PC-3 (cell line): ENCODE measurements around the gene KANK3. TPM values are rescaled to one million over a fixed set of nuclear protein-coding genes. Genes with fewer than 3 reads are reported as not detected.
"Not testable (repeated sequence)": the region's sequence is repeated elsewhere in the genome, so short reads cannot be mapped to it uniquely, and the experiment has no call there.

ENCODE experiments used
- ATAC-seq: fragments of 200-7000 bp; cut with Tn5 transposase; 2 replicates; pipeline ENCODE4 v1.9.1; 2020; ENCODE audit warnings: mild to moderate bottlenecking, moderate library complexity
- BruUV-seq: library from RNA; stranded (reverse); fragments of 400-500 nt; replicated peaks from 2 replicates; lab custom pipeline; 2021; lab: Mats Ljungman, UMichigan
- CTCF ChIA-PET: fragments of 300-600 bp; sonication (Branson Sonifier 250); formaldehyde crosslinking; loops from one replicate; lab custom pipeline; 2022; ENCODE audit warnings: antibody characterized with exemption; lab: Charles Lee
- POLR2A ChIA-PET: fragments of 300-600 bp; sonication (Branson Sonifier 250); formaldehyde crosslinking; loops from one replicate; lab custom pipeline; 2022; ENCODE audit warnings: antibody characterized with exemption; ENCODE audit not compliant: unreplicated experiment; lab: Charles Lee
- DNase-seq: peaks from one replicate; pipeline ENCODE4 v3.0.0-alpha.2; 2015
- H2AFZ ChIP-seq: fragments of 300-600 bp; sonication (generic); 2 replicates; pipeline ENCODE4 v1.6.0; 2016; ENCODE audit warnings: antibody characterized with exemption, low read length
- H3F3A ChIP-seq: fragments of 300-600 bp; sonication (generic); one replicate; pipeline ENCODE4 v1.6.0; 2017; ENCODE audit warnings: antibody characterized with exemption, low read length, control low read depth, mild to moderate bottlenecking; ENCODE audit not compliant: unreplicated experiment
- H3K27ac ChIP-seq: fragments of 300-600 bp; sonication (generic); 2 replicates; pipeline ENCODE4 v1.5.1; 2016; ENCODE audit warnings: mild to moderate bottlenecking, low read length
- H3K27me3 ChIP-seq: fragments of 300-600 bp; sonication (generic); 2 replicates; pipeline ENCODE4 v1.6.1; 2016; ENCODE audit warnings: low read length, mixed read lengths
- H3K36me3 ChIP-seq: fragments of 300-600 bp; sonication (generic); 2 replicates; pipeline ENCODE4 v1.6.1; 2016; ENCODE audit warnings: low read depth, mixed run types, low read length, mixed read lengths
- H3K4me1 ChIP-seq: fragments of 300-600 bp; sonication (generic); 2 replicates; pipeline ENCODE4 v1.5.1; 2016; ENCODE audit warnings: low read length; ENCODE audit not compliant: insufficient read depth
- H3K4me2 ChIP-seq: fragments of 300-600 bp; sonication (generic); 2 replicates; pipeline ENCODE4 v1.6.0; 2016; ENCODE audit warnings: low read length
- H3K4me3 ChIP-seq: fragments of 300-600 bp; sonication (generic); 2 replicates; pipeline ENCODE4 v1.5.1; 2016; ENCODE audit warnings: mild to moderate bottlenecking, low read length, mixed read lengths
- H3K79me2 ChIP-seq: fragments of 300-600 bp; sonication (generic); 2 replicates; pipeline ENCODE4 v1.6.1; 2017; ENCODE audit warnings: low read length, mixed read lengths
- H3K9ac ChIP-seq: fragments of 300-600 bp; sonication (generic); 2 replicates; pipeline ENCODE4 v1.6.0; 2016; ENCODE audit warnings: mild to moderate bottlenecking, low read length
- H3K9me2 ChIP-seq: fragments of 300-600 bp; sonication (generic); replicated peaks from 2 replicates; pipeline ENCODE4 v1.6.1; 2016; ENCODE audit warnings: mixed run types, low read length, mixed read lengths
- H3K9me3 ChIP-seq: fragments of 300-600 bp; sonication (generic); 2 replicates; pipeline ENCODE4 v1.6.1; 2016; ENCODE audit warnings: low read length, mixed read lengths
- H4K20me1 ChIP-seq: fragments of 300-600 bp; sonication (generic); 2 replicates; pipeline ENCODE4 v1.6.1; 2016; ENCODE audit warnings: low read length, mixed read lengths
- EZH2 ChIP-seq: fragments of 300-600 bp; sonication (generic); IDR thresholded peaks from one replicate; pipeline ENCODE4 v1.6.1; 2017; ENCODE audit warnings: antibody characterized with exemption, mild to moderate bottlenecking, low read length; ENCODE audit not compliant: unreplicated experiment
- EZH2phosphoT487 ChIP-seq: fragments of 300-600 bp; sonication (generic); IDR thresholded peaks from 2 replicates; pipeline ENCODE4 v1.6.1; 2018; ENCODE audit warnings: mild to moderate bottlenecking, antibody characterized with exemption, low read length, borderline replicate concordance
- intact Hi-C: fragments of 100-400 bp; cut with micrococcal nuclease; formaldehyde crosslinking; loops from 2 replicates; pipeline ENCODE4 v1.9.0; 2023
- total RNA-seq: library from RNA; depleted of rRNA; stranded (reverse); fragments of >200 nt; gene quantifications from 2 replicates; pipeline ENCODE4 v1.2.3, GENCODE V29; 2014
- TF ChIP-seq, protein P1 (sequence below): fragments of 300-600 bp; sonication (generic); conservative IDR thresholded peaks from 2 replicates; pipeline ENCODE4 v1.5.1; 2017; ENCODE audit warnings: antibody characterized with exemption, low read depth, mild to moderate bottlenecking, low read length

KANK3 gene
- total RNA-seq, 1 experiment from 2014 or later = 0.87 TPM

DNA sequence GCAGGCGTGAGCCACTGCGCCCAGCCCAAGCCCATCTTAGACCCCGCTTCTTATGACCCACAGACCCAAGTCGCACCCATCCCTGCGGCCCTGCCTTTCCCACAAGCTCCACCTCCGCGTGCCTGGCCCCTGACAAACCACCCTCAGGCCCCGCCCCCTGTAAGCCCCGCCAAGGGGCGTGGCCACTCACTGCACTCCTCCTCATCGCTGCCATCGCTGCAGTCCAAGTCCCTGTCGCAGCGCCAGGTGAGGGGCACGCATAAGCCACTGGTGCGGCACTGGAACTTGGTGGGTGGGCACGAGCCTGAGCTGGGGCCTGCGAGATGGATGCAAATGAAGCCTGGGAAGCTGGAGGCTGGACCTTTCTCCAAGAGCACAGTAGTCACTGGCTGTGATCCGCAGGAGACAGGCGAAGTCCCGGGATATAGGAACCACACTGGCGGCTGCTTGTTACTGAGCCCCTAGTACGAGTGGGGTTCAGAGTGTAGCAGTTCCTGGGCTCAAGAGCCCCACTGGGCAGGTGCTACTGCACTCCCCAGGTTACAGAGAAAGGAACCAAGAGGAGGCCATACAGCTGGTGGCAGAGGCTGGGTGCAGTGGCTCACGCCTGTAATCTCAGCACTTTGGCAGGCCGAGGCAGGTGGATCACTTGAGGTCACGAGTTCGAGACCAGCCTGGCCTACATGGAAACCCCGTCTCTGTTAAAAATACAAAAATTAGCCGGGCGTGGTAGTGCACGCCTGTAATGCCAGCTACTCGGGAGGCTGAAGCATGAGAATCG, 38.0 kb downstream of the KANK3 start:
- DNase-seq = no peak
- no peaks in the 10 kb centered on the region for H3K9me3 ChIP-seq
- BruUV-seq = no TSS peak
- H3K36me3 ChIP-seq = peaks cover 16% of the 10 kb centered on the region
- no peaks in the 10 kb centered on the region for H4K20me1 ChIP-seq
- H3K4me2 ChIP-seq = no peak overlapping the region
- CTCF ChIA-PET = no interaction called here
- no peak for ATAC-seq
- peaks cover 30% of the 10 kb centered on the region for H3K79me2 ChIP-seq
- H3K27me3 ChIP-seq = no peaks in the 10 kb centered on the region
- POLR2A ChIA-PET = no interaction called here
- TF ChIP-seq EZH2phosphoT487 = no peak
- TF ChIP-seq, protein P1, sequence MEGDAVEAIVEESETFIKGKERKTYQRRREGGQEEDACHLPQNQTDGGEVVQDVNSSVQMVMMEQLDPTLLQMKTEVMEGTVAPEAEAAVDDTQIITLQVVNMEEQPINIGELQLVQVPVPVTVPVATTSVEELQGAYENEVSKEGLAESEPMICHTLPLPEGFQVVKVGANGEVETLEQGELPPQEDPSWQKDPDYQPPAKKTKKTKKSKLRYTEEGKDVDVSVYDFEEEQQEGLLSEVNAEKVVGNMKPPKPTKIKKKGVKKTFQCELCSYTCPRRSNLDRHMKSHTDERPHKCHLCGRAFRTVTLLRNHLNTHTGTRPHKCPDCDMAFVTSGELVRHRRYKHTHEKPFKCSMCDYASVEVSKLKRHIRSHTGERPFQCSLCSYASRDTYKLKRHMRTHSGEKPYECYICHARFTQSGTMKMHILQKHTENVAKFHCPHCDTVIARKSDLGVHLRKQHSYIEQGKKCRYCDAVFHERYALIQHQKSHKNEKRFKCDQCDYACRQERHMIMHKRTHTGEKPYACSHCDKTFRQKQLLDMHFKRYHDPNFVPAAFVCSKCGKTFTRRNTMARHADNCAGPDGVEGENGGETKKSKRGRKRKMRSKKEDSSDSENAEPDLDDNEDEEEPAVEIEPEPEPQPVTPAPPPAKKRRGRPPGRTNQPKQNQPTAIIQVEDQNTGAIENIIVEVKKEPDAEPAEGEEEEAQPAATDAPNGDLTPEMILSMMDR = no peak
- TF ChIP-seq EZH2 = no peak
- no peak overlapping the region for H3K9ac ChIP-seq
- intact Hi-C loops = no loop called here
- H3F3A ChIP-seq = peaks cover 11% of the 10 kb centered on the region
- H3K4me3 ChIP-seq = no peak overlapping the region
- H3K27ac ChIP-seq = no peak overlapping the region
- no peak overlapping the region for H2AFZ ChIP-seq
- H3K9me2 ChIP-seq = no peaks in the 10 kb centered on the region
- peaks cover 33% of the 10 kb centered on the region for H3K4me1 ChIP-seq

DNA sequence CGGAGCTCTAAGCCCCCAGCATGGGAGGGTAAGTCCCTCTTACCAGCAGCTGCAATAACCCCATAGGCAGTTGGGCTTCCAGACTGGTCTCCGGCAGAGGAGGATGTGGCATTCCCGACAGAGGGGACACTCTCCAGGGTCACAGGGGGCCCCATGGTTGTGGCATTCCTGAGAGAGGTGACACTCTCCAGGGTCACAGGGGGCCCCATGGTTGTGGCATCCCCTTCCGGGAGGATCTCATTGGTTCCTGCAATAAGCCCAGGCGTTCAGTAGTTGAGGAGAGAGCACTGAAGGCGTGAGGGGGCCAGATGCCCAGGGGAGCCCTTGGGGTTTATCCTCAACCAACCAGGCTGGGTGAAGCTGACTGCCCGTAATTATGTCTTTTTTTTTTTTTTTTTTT, 40.3 kb downstream of the KANK3 start:
- BruUV-seq = no TSS peak
- Histone ChIP-seq H3K9ac (no peak overlapping the region), H3K36me3 (peaks cover 12% of the 10 kb centered on the region), H4K20me1 (no peaks in the 10 kb centered on the region), H3K4me1 (peaks cover 18% of the 10 kb centered on the region), H3K27ac (no peak overlapping the region), H3K27me3 (no peaks in the 10 kb centered on the region), H3K4me3 (no peak overlapping the region), H3K79me2 (peaks cover 28% of the 10 kb centered on the region), H3F3A (no peaks in the 10 kb centered on the region), H3K9me3 (no peaks in the 10 kb centered on the region), H3K9me2 (no peaks in the 10 kb centered on the region), H3K4me2 (no peak overlapping the region), H2AFZ (no peak overlapping the region)
- TF ChIP-seq, protein P1 = no peak
- TF ChIP-seq EZH2phosphoT487 (no peak), EZH2 (no peak)
- no peak for DNase-seq
- intact Hi-C loops = no loop called here
- ChIA-PET POLR2A (no interaction called here), CTCF (no interaction called here)
- ATAC-seq = no peak

DNA sequence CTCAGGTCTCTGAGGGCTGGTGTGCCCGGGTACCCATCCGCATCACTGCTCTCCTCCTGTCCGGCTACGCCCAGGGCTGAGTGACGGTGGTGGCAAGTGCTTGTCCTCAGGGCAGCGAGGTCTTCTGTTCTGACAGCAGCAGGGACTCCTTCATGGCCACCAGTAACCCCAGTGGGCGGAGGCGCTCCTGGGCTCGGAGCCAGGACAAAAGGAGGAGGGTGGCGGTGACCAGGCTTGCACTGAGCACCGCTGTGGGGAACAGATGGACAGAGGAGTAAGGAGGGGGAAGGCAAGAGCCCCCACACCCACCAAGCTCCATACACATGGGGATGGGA, 40.7 kb downstream of the KANK3 start:
- Histone ChIP-seq H3K36me3 (peaks cover 12% of the 10 kb centered on the region), H3K27me3 (no peaks in the 10 kb centered on the region), H3K79me2 (peaks cover 24% of the 10 kb centered on the region), H3F3A (no peaks in the 10 kb centered on the region), H3K27ac (no peak overlapping the region), H4K20me1 (no peaks in the 10 kb centered on the region), H3K9me3 (no peaks in the 10 kb centered on the region), H3K4me2 (no peak overlapping the region), H3K9me2 (no peaks in the 10 kb centered on the region), H3K9ac (no peak overlapping the region), H3K4me1 (peaks cover 14% of the 10 kb centered on the region), H3K4me3 (no peak overlapping the region), H2AFZ (no peak overlapping the region)
- ChIA-PET CTCF (no interaction called here), POLR2A (no interaction called here)
- no peak for ATAC-seq
- no TSS peak for BruUV-seq
- intact Hi-C loops = no loop called here
- DNase-seq = no peak
- TF ChIP-seq, protein P1 = no peak
- TF ChIP-seq EZH2 (no peak), EZH2phosphoT487 (no peak)

DNA sequence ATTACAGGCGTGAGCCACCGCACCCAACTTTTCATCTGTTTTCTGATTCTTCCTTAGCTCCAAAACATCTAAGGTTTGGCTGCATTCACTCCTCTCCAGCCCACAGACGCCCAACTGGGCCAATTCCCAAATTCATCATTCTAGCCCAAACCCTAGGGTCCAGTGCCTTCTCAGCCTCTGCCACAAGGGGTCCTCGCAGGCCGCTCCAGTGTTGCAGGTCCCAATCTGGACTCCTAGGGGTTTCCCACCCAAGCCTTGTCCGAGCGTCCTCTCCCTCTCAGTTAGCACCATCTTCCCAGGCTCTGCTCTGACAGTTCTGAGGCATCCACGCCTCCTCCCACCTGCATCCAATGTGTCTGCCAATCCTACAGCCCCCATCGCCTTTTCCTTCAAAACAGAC, 51.7 kb downstream of the KANK3 start:
- H2AFZ ChIP-seq, CTCF ChIA-PET, H3F3A ChIP-seq, H3K9ac ChIP-seq, H3K27ac ChIP-seq, H3K79me2 ChIP-seq, H3K4me1 ChIP-seq, POLR2A ChIA-PET, H3K9me2 ChIP-seq, intact Hi-C loops, H4K20me1 ChIP-seq, H3K27me3 ChIP-seq, H3K9me3 ChIP-seq, DNase-seq, H3K4me2 ChIP-seq, H3K4me3 ChIP-seq, H3K36me3 ChIP-seq, BruUV-seq: not testable (repeated sequence)
- ATAC-seq = peak; percentile 61
